Measurements from ENCODE around the gene SLC13A2.
A peak's percentile ranks its signal among the peaks of the same experiment; 100 is the strongest.

Gene SLC13A2

GRCh38 chr17:28471531-28472342, 1.7 kb upstream of the SLC13A2 start:
- no peak for DNase-seq

- no peak for DNase-seq
Measured at GRCh38 chr17:28472871-28473497, 460 bp upstream of the SLC13A2 start.

- no peak for DNase-seq
Measured at GRCh38 chr17:28474111-28474531, 677 bp downstream of the SLC13A2 start.

GRCh38 chr17:28475151-28475900, 1.9 kb downstream of the SLC13A2 start:
- DNase-seq = no peak

GRCh38 chr17:28476076-28476865, 2.8 kb downstream of the SLC13A2 start:
- no peak for DNase-seq

GRCh38 chr17:28477928-28478327, 4.5 kb downstream of the SLC13A2 start:
- no peak for DNase-seq

GRCh38 chr17:28478712-28479615, 5.5 kb downstream of the SLC13A2 start:
- DNase-seq = peak; percentile 68 to 86

- DNase-seq = no peak
Measured at GRCh38 chr17:28480278-28480677, 6.8 kb downstream of the SLC13A2 start.

- DNase-seq = no peak
Measured at GRCh38 chr17:28480799-28481571, 7.5 kb downstream of the SLC13A2 start.

GRCh38 chr17:28482551-28483199, 9.2 kb downstream of the SLC13A2 start:
- DNase-seq = no peak

GRCh38 chr17:28484296-28484695, 10.9 kb downstream of the SLC13A2 start:
- no peak for DNase-seq

GRCh38 chr17:28485049-28485448, 11.6 kb downstream of the SLC13A2 start:
- DNase-seq = no peak

GRCh38 chr17:28487881-28488532, 14.6 kb downstream of the SLC13A2 start:
- DNase-seq = peak in 1 of 2 experiments; percentile 56

GRCh38 chr17:28488533-28489276, 15.3 kb downstream of the SLC13A2 start:
- DNase-seq = no peak

GRCh38 chr17:28491286-28491685, 17.8 kb downstream of the SLC13A2 start:
- DNase-seq = no peak

- no peak for DNase-seq
Measured at GRCh38 chr17:28491860-28492259, 18.4 kb downstream of the SLC13A2 start.

GRCh38 chr17:28492352-28493310, 19.2 kb downstream of the SLC13A2 start:
- DNase-seq = peak in 1 of 2 experiments; percentile 49

GRCh38 chr17:28493460-28493859, 20.0 kb downstream of the SLC13A2 start:
- DNase-seq = no peak

All from NCI-H524 (cell line).